CD4-positive, alpha-beta T cell treated with Interferon gamma for 1 hour (primary cell): ENCODE data around the gene SFT2D1.
A peak's percentile ranks its signal among the peaks of the same experiment; 100 is the strongest.
"Not testable (repeated sequence)": the region's sequence is repeated elsewhere in the genome, so short reads cannot be mapped to it uniquely, and the experiment has no call there.

ENCODE experiments used
- DNase-seq: peaks from one replicate; pipeline ENCODE4 v3.0.0-alpha.2; 2020

Gene SFT2D1

GRCh38 chr6:166342349-166343149 lies at the start of gene SFT2D1:
SFT2D1 (minus strand) TSS chr6:166342545; CDS start chr6:166342481, 64 bp downstream.
- DNase-seq, result peak; percentile 87

DNA sequence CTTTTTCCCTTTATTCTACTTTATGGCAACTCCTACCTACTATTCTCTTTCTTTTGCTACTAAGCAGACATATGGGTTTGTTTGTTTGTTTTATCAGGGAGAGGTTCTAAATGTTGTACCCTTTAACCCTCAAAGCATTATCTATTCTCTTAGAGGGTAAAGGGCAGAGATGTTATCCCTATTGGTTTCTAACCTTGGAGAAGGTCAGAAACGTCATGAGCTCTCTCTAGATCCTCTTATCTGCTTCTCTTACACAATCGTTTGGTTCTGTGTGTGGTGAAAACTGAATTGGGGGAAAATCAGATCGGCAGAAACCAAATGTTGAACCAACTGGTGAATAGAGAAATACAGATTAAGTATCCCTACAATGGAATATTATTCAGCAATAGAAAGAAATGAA lies 46.8 kb upstream of the SFT2D1 start:
- no peak for DNase-seq

DNA sequence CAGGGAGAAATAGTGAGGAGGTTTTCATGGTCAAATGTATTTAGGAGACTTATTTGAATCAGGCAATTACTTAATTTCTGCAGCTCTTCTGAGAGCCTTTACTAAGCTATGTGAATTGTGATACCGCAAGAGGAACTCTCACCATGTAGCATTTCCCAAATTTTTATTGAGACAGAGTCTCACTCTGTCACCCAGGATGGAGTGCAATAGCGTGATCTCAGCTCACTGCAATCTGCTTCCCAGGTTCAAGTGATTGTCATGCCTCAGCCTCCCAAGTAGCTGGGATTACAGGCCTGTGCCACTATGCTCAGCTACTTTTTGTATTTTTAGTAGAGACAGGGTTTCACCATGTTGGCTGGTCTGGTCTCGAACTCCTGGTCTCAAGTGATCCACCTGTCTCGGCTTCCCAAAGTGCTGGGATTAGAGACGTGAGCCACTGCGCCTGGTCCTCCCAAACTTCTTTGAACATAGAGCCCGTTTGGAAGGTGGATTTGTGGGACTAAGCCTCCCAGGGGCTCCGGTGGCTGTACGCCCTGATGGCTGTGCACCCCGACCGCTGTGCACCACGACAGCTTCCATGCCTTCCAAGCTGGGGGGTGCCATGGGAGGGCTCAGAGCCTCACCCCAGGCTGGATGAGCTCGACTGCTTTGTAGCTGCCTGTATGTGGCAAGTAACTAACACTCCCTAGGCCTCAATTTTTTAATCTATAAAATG lies 46.1 kb upstream of the SFT2D1 start:
- DNase-seq, result no peak

GRCh38 chr6:166387642-166388289 lies 45.4 kb upstream of the SFT2D1 start:
- no peak for DNase-seq

DNA sequence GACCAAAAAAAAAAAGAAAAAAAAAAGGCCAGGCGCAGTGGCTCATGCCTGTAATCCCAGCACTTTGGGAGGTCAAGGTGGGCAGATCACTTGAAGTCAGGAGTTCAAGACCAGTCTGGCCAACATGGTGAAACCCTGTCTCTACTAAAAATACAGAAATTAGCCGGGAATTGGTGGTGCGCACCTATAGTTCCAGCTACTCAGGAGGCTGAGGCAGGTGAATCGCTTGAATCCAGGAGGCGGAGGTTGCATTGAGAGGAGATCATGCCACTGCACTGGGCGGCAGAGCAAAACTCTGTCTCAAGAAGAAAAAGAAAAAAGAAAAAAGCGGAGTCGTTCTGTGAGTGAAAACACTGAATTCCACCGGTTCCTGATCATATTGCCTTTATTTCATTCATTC lies 44.8 kb upstream of the SFT2D1 start:
- not testable (repeated sequence) for DNase-seq

DNA sequence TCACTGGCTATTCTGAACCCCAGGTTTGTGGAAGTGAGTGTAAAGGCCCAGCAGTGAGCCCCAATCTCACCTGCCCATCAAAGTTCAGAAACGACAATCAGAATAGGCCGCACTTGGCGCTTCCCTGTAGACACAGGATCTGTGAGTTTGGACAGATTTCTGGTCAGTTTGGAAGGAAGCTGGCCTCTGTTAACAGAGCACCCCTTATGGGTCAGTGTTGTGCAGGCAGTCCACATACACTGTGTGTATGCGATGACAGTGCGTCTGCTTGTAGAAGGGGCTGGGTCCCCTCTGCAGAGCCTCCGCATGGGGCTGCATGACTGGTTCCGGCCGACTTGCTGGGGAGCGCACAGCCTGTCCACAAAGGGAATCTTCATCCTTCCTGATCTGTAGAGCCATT lies 43.8 kb upstream of the SFT2D1 start:
- DNase-seq, result no peak

DNA sequence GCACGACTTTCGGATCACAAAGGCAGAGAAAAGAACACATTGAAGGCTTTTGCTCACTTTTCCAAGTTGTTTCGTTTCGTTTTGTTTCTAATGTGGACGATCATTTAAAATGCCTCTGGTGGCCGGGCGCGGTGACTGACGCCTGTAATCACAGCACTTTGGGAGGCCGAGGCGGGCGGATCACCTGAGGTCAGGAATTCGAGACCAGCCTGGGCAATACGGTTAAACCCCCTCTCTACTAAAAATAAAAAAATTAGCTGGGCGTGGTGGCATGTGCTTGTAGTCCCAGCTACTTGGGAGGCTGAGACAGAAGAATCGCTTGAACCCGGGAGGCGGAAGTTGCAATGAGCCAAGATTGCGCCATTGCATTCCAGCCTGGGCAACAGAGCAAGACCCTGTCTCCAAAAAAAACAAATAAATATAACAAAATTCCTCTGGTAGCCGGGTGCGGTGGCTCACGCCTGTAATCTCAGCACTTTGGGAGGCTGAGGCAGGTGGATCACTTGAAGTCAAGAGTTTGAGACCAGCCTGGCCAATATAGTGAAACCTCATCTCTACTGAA lies 41.5 kb upstream of the SFT2D1 start:
- DNase-seq, result peak; percentile 16

GRCh38 chr6:166382933-166383801 lies 40.8 kb upstream of the SFT2D1 start, which contains the start of gene MPC1:
MPC1 (minus strand) TSS chr6:166382940; CDS start chr6:166382876, 64 bp downstream.
- DNase-seq, result peak; percentile 93

- DNase-seq, result no peak
These were observed 40.2 kb upstream of the SFT2D1 start for GRCh38 chr6:166382500-166382932.

DNA sequence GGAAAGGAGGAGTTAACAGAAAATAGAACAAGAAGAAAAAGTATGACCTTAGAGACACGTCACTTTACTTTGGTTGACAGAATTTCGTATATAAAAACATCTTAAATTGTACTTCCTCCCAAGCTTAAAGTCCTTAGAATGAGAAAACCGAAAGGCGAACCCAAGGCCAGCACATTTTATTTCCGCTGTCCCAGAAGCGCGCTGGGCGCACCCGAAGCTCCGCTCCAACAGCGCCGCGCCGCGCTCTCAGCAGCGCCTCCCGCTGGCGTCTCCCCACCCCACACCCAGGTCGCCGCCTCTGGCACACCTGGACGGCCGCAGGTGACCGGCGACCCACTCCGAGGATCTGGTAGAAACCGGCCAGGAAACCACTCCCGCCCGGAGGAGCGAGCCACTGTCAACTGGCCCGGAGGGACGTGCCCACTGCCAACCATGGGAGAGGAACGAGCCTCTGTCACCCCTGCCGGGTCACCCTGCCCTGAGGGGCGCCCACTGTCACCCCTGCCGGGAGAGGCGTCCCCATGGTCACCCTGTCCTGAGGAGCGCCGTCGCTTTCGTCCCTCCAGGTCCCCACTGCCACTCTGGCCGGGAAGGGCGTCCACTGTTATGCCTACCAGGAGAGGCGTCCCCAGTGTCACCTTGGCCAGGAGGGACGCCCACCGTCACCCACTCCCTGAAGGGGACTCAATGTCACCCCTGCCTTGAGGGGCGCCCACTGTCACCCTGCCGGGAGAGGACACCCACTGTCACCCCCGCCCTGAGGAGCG lies 39.6 kb upstream of the SFT2D1 start:
- DNase-seq, result peak; percentile 68

DNA sequence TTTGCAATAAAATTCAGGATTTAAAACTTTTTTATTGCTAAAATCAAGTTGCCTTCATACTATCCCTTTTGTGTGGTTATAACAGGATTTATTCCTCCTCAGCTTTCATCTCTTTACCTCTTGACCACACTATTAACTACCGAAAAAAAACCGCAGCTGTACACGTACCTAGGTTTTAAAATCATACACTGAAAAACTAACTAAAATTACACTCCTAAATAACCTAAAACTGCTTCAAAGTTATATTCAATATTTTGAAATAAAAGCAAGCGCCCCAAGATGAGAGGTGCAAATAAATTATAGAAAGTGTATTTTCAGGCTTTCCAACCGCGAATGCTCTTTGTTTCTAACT lies 39.0 kb upstream of the SFT2D1 start:
- DNase-seq, result no peak

- no peak for DNase-seq
These were observed 37.5 kb upstream of the SFT2D1 start for GRCh38 chr6:166379800-166380199.

GRCh38 chr6:166379103-166379586 lies 36.8 kb upstream of the SFT2D1 start:
- DNase-seq, result no peak

GRCh38 chr6:166377721-166378120 lies 35.4 kb upstream of the SFT2D1 start:
- no peak for DNase-seq

GRCh38 chr6:166375013-166375412 lies 32.7 kb upstream of the SFT2D1 start:
- DNase-seq, result no peak

GRCh38 chr6:166370489-166370888 lies 28.1 kb upstream of the SFT2D1 start:
- DNase-seq, result no peak

- DNase-seq, result no peak
These were observed 27.4 kb upstream of the SFT2D1 start for GRCh38 chr6:166369782-166370181.

DNA sequence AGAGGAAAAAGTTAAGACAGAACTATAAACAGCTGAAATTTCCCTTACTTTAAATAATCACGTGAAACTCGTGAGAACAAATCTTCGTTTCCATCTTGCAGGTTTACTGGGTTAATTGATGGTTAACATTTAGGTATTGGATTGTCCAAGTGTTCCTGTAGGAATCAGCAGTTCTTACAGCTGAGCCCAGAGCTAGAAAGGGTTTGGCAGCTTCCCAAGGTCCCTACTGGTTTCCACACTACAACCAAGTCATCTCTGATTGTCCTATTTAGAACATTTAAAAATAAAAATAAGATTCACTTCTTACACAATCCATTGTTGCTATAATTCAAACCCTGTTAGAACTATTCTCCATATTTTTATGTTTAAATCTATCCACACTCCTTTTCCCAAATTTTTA lies 24.6 kb upstream of the SFT2D1 start:
- DNase-seq, result no peak

- DNase-seq, result no peak
These were observed 23.5 kb upstream of the SFT2D1 start for GRCh38 chr6:166365806-166366205.

DNA sequence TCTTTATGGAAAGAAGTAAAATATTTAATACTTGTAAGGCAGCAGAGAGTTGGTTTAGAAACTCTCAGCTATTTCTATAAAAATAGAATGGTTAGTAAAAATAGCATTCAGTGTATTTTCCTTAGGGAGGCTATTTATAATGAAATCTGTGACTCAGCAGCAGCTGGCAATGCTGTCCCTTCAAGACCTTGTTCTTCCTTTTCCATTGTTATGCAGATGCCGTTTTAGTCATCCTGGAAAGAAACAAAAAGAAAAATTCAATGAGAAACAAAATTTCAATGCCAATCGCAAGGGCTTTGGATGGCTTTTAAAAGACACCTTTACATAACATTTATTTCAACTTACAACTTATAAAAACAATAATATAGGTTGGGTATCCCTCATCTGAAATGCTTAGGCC lies 22.9 kb upstream of the SFT2D1 start:
- no peak for DNase-seq

- no peak for DNase-seq
These were observed 22.1 kb upstream of the SFT2D1 start for GRCh38 chr6:166364456-166364855.
